CD4-positive, CD25-positive, alpha-beta regulatory T cell (primary cell): ENCODE data around the gene RTN4RL1. TPM values are rescaled to one million over a fixed set of nuclear protein-coding genes. Genes with fewer than 3 reads are reported as not detected.

Experiments
- ATAC-seq, 2 donors: fragments of 150-1000 bp; cut with Tn5 transposase; one replicate each; pipeline ENCODE4 v1.10.0; 2021; ENCODE audit warnings: low read depth in 2 of 2, moderate number of reproducible peaks in 2 of 2, moderate library complexity in 1 of 2
- DNase-seq, 3 donors: peaks; one replicate each; pipeline versions ENCODE4 v3.0.0 to v3.0.0-alpha.2; 2012 to 2022; ENCODE audit warnings: mixed read lengths in 1 of 3
- H3K27ac ChIP-seq: one replicate; pipeline ENCODE4 v1.7.0; 2013; ENCODE audit warnings: mild to moderate bottlenecking, low read length; ENCODE audit not compliant: insufficient read depth, poor library complexity, severe bottlenecking
- H3K27me3 ChIP-seq: one replicate; pipeline ENCODE4 v1.7.0; 2013; ENCODE audit warnings: low read length; ENCODE audit not compliant: control insufficient read depth, insufficient read depth
- H3K36me3 ChIP-seq: one replicate; pipeline ENCODE4 v1.7.0; 2013; ENCODE audit warnings: mild to moderate bottlenecking, low read length, moderate library complexity; ENCODE audit not compliant: control insufficient read depth, insufficient read depth
- H3K4me1 ChIP-seq: 2 replicates; pipeline ENCODE4 v1.7.0; 2013; ENCODE audit warnings: mild to moderate bottlenecking, low read length; ENCODE audit not compliant: insufficient read depth, control insufficient read depth, poor library complexity, severe bottlenecking
- H3K4me3 ChIP-seq: one replicate; pipeline ENCODE4 v1.7.0; 2013; ENCODE audit warnings: low read depth, mild to moderate bottlenecking, low read length, moderate library complexity
- H3K9me3 ChIP-seq, 2 experiments: 1 replicate in 1 of 2; 2 replicates in 1 of 2; pipeline ENCODE4 v1.7.0; 2013; ENCODE audit warnings: low read length in 2 of 2, mild to moderate bottlenecking in 1 of 2, moderate library complexity in 1 of 2; ENCODE audit not compliant: control insufficient read depth in 2 of 2
- H3K27ac Mint-ChIP-seq, 3 donors: one replicate each; pipeline ENCODE4 v1.8.0; 2020 to 2022; ENCODE audit warnings: mild to moderate bottlenecking in 3 of 3, mixed read lengths in 3 of 3, moderate library complexity in 2 of 3
- H3K27me3 Mint-ChIP-seq: one replicate; pipeline ENCODE4 v1.8.0; 2022; ENCODE audit warnings: mild to moderate bottlenecking, mixed read lengths
- H3K36me3 Mint-ChIP-seq: one replicate; pipeline ENCODE4 v1.8.0; 2020; ENCODE audit warnings: mixed read lengths
- H3K4me1 Mint-ChIP-seq, 4 donors: one replicate each; pipeline ENCODE4 v1.8.0; 2020 to 2022; ENCODE audit warnings: mixed read lengths in 4 of 4, mild to moderate bottlenecking in 1 of 4
- H3K4me3 Mint-ChIP-seq, 4 donors: one replicate each; pipeline ENCODE4 v1.8.0; 2020 to 2022; ENCODE audit warnings: mild to moderate bottlenecking in 4 of 4, mixed read lengths in 4 of 4, moderate library complexity in 3 of 4
- H3K9me3 Mint-ChIP-seq, 7 donors: one replicate each; pipeline ENCODE4 v1.8.0; 2020 to 2022; ENCODE audit warnings: mixed read lengths in 7 of 7, mild to moderate bottlenecking in 3 of 7, moderate library complexity in 2 of 7
- polyA plus RNA-seq, 4 donors: library from polyadenylated mRNA; unstranded; fragments of 300-500 nt; fragmentation: Illumina TruSeq; gene quantifications; one replicate each; pipeline ENCODE4 v1.2.3, GENCODE V29; 2021
- total RNA-seq: library from RNA; stranded (reverse); gene quantifications from one replicate; pipeline ENCODE4 v1.2.3, GENCODE V29; 2022

Gene RTN4RL1
- total and polyA plus RNA-seq, 5 donors from 2014 or later, result 0.14 to 0.35 (median 0.28) TPM; not detected in 2

DNA sequence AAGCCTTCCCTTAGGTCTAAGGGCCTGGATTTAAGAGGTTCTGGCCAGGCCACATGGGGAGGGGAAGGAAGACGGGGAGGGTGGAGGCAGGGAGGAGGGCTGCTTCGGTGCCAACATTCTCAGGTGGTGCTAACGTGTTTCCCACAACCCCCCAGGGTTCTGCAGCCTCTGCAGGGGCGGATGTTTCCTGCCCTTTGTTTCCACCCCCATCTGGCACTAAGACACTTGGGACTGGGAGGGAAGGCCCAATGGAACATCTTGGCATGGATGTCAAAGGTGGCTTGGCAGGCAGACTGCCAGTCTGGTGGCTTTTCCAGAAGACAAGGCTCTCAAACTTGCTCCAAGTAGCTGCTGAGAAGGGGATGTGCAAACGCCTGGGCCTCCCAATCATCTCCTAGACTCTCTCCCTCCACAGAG, 42.5 kb upstream of the RTN4RL1 start:
- Histone ChIP-seq H3K27me3 (no peaks in the 10 kb centered on the region), H3K4me3 (no peak overlapping the region), H3K4me1 (peaks cover 15% of the 10 kb centered on the region), H3K27ac (no peak overlapping the region), H3K36me3 (peaks cover 68% of the 10 kb centered on the region), H3K9me3 (no peaks in the 10 kb centered on the region)
- Mint-ChIP-seq H3K27me3 (peaks cover 9% of the 10 kb centered on the region), H3K36me3 (peaks cover 75% of the 10 kb centered on the region), H3K4me1 (peaks cover 0 to 23% (median 11%) of the 10 kb centered on the region in 4 donors), H3K4me3 (no peak overlapping the region), H3K9me3 (peaks cover 0 to 1% (median 0%) of the 10 kb centered on the region in 7 donors), H3K27ac (peak overlapping the region in 1 of 3 donors; percentile 63)
- DNase-seq, result no peak
- no peak for ATAC-seq

DNA sequence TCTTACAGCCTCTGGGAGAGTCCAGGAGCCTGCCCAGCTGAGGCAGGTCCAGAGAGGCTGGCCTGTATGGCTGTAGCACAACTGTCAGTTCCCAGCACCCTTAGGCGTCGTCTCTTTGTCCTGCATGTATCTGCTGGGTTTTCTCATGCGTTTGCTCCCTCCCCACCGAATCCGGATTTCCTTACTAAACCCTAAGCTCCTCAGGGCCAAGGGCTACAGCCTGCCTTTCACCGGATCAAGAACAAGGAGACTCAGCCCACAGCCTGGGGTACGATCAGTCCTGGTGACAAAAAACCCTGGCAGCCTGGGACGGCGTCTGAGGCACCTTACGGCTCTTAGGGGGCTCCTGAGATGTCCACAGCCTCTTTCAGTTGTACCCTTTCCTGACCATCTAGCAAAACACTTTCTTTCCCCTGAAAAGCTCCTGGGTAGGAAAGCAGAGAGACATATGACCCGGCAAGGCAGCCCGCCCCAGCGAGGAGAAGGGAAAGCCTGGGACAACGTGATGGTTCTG, 42.0 kb upstream of the RTN4RL1 start:
- Histone ChIP-seq H3K4me1 (peaks cover 15% of the 10 kb centered on the region), H3K27me3 (no peaks in the 10 kb centered on the region), H3K27ac (no peak overlapping the region), H3K36me3 (peaks cover 63% of the 10 kb centered on the region), H3K4me3 (no peak overlapping the region), H3K9me3 (no peaks in the 10 kb centered on the region)
- Mint-ChIP-seq H3K9me3 (peaks cover 0 to 1% (median 0%) of the 10 kb centered on the region in 7 donors), H3K36me3 (peaks cover 75% of the 10 kb centered on the region), H3K27me3 (peaks cover 12% of the 10 kb centered on the region), H3K4me3 (no peak overlapping the region), H3K4me1 (peaks cover 0 to 23% (median 10%) of the 10 kb centered on the region in 4 donors), H3K27ac (no peak overlapping the region)
- DNase-seq (no peak), ATAC-seq (no peak)

DNA sequence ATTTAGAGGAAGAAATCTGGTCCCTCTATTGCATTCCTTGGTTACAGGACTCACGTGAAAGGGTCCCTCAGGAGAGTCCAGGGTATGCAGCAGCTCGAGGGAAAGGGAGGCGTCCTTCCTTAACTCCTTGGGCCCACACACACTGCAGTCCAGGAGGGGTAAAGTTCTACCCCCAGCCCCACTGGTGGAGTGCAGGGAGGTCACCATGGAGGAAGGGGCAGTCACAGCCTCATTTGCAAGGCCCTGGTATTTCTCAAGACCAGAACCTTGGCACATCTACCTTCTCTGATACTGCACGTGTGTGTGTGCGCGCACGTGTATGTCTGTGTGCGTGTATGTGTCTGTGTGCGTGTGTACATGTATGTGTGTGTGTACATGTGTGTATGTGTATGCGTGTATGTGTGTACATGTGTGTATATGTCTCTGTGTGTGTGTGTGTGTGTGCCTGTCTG, 40.8 kb upstream of the RTN4RL1 start:
- H3K36me3 ChIP-seq, result peaks cover 59% of the 10 kb centered on the region
- no peaks in the 10 kb centered on the region for H3K27me3 ChIP-seq
- Mint-ChIP-seq H3K27ac (peak overlapping the region in 1 of 3 donors; percentile 57), H3K9me3 (peaks cover 0 to 1% (median 0%) of the 10 kb centered on the region in 7 donors), H3K4me1 (peaks cover 0 to 21% (median 6%) of the 10 kb centered on the region in 4 donors), H3K36me3 (peaks cover 74% of the 10 kb centered on the region), H3K4me3 (no peak overlapping the region), H3K27me3 (peaks cover 10% of the 10 kb centered on the region)
- peaks cover 12% of the 10 kb centered on the region for H3K4me1 ChIP-seq
- ATAC-seq, result no peak
- H3K27ac ChIP-seq, result no peak overlapping the region
- no peaks in the 10 kb centered on the region for H3K9me3 ChIP-seq
- no peak overlapping the region for H3K4me3 ChIP-seq
- DNase-seq, result no peak

DNA sequence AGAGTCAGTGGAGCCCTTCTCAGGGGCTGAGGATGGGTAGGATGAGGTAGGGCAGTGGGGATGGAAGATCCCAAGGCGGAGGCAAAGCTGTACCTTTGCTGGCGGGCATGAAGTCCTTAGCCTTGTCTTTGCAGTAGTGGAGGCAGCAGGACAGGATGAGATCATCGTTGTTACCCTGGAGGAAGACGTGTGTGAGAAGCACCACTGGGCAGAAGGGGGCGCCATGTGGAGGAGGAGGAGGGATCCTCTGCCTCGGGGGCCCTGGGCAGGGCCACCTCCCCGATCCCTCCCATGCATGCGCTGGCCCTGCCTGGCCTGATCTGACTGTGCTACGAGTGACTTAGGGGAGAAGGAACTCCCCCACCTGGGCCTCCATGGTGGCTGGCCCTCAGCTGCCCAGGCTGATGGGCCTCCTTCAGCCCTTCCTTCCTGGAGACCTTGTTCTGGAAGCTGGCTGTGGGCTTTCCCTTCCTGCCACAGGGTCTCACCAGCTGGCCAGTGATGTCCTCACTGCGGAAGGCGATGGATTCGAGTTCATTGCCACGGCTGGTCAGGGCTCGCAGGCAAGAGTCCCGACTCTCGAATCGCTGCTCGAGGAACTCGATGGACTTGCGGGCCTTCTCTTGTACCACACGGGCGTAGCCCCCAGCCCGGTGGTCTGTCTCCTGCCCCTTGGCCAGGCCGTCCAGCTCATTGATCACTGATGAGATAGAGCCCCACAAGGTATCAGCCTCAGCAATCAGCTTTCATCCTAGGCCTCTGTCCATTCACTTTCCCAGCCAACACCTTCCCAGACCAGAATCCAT, 40.0 kb upstream of the RTN4RL1 start:
- Histone ChIP-seq H3K9me3 (no peaks in the 10 kb centered on the region), H3K27ac (no peak overlapping the region), H3K36me3 (peaks cover 61% of the 10 kb centered on the region), H3K27me3 (no peaks in the 10 kb centered on the region), H3K4me3 (no peak overlapping the region), H3K4me1 (peaks cover 5% of the 10 kb centered on the region)
- no peak overlapping the region for H3K4me3 Mint-ChIP-seq
- peaks cover 0 to 15% (median 4%) of the 10 kb centered on the region in 4 donors for H3K4me1 Mint-ChIP-seq
- peaks cover 15% of the 10 kb centered on the region for H3K27me3 Mint-ChIP-seq
- peaks cover 0 to 1% (median 0%) of the 10 kb centered on the region in 7 donors for H3K9me3 Mint-ChIP-seq
- no peak overlapping the region for H3K27ac Mint-ChIP-seq
- ATAC-seq (peak; percentile 48 to 56), DNase-seq (peak in 2 of 3 donors; percentile 22 to 57)
- H3K36me3 Mint-ChIP-seq, result peaks cover 80% of the 10 kb centered on the region

DNA sequence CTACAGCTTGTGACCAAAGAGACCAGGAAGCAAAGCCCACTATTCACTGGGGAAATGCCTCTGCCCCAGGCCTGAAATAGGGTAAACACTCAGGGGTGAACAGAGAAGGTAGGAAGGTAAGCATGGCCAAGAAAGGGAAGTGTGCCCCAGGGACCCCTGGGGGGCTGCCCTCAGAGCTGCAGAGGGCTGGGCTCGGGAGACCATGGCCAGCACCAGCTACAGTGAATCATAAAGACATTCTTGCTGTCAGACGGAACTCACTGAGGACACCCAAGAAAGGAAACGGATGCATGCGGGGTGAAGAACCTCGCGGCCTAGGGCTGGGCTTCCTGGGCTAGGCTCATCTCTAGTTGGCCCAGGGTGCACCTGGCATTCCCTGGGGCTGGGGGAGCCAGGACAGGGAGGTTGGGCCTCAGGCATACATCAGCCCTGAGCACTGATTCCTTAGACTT, 39.4 kb upstream of the RTN4RL1 start:
- no peak overlapping the region for H3K27ac ChIP-seq

DNA sequence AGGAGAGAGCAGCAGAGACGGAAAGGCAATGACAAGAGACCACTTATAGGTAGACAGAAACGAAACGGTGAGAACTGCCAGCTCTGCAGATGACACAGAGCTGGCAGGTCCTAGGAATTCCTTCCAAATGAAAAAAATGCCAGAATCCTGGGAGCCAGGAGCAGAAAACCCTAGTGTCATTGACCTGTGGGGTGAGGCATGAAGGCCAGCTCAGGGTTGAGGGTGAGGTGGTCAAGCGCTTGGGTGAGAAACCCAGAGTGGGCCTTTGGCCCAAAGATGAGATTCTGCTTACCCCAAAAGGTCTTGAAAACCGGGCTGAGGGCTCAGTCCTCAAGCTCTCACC, 39.0 kb upstream of the RTN4RL1 start:
- peaks cover 0 to 14% (median 3%) of the 10 kb centered on the region in 4 donors for H3K4me1 Mint-ChIP-seq
- no peak for ATAC-seq
- no peak for DNase-seq
- no peaks in the 10 kb centered on the region for H3K27me3 ChIP-seq
- H3K9me3 Mint-ChIP-seq, result peaks cover 0 to 1% (median 0%) of the 10 kb centered on the region in 7 donors
- H3K36me3 Mint-ChIP-seq, result peaks cover 73% of the 10 kb centered on the region
- H3K4me1 ChIP-seq, result no peaks in the 10 kb centered on the region
- peaks cover 61% of the 10 kb centered on the region for H3K36me3 ChIP-seq
- no peak overlapping the region for H3K27ac ChIP-seq
- peaks cover 24% of the 10 kb centered on the region for H3K27me3 Mint-ChIP-seq
- no peak overlapping the region for H3K4me3 Mint-ChIP-seq
- H3K4me3 ChIP-seq, result no peak overlapping the region
- no peak overlapping the region for H3K27ac Mint-ChIP-seq
- H3K9me3 ChIP-seq, result no peaks in the 10 kb centered on the region

More for the DNA sequence above, 39.4 kb upstream of the RTN4RL1 start:
- no peaks in the 10 kb centered on the region for H3K27me3 ChIP-seq
- peak overlapping the region in 1 of 4 donors; percentile 41 for H3K4me3 Mint-ChIP-seq
- H3K4me3 ChIP-seq, result no peak overlapping the region
- peaks cover 20% of the 10 kb centered on the region for H3K27me3 Mint-ChIP-seq
- peaks cover 0 to 1% (median 0%) of the 10 kb centered on the region in 7 donors for H3K9me3 Mint-ChIP-seq
- DNase-seq (no peak), ATAC-seq (no peak)
- H3K4me1 Mint-ChIP-seq, result peaks cover 0 to 11% (median 3%) of the 10 kb centered on the region in 4 donors
- no peaks in the 10 kb centered on the region for H3K9me3 ChIP-seq
- H3K36me3 Mint-ChIP-seq, result peaks cover 74% of the 10 kb centered on the region
- peaks cover 61% of the 10 kb centered on the region for H3K36me3 ChIP-seq
- peak overlapping the region in 1 of 3 donors; percentile 52 for H3K27ac Mint-ChIP-seq
- H3K4me1 ChIP-seq, result no peaks in the 10 kb centered on the region

DNA sequence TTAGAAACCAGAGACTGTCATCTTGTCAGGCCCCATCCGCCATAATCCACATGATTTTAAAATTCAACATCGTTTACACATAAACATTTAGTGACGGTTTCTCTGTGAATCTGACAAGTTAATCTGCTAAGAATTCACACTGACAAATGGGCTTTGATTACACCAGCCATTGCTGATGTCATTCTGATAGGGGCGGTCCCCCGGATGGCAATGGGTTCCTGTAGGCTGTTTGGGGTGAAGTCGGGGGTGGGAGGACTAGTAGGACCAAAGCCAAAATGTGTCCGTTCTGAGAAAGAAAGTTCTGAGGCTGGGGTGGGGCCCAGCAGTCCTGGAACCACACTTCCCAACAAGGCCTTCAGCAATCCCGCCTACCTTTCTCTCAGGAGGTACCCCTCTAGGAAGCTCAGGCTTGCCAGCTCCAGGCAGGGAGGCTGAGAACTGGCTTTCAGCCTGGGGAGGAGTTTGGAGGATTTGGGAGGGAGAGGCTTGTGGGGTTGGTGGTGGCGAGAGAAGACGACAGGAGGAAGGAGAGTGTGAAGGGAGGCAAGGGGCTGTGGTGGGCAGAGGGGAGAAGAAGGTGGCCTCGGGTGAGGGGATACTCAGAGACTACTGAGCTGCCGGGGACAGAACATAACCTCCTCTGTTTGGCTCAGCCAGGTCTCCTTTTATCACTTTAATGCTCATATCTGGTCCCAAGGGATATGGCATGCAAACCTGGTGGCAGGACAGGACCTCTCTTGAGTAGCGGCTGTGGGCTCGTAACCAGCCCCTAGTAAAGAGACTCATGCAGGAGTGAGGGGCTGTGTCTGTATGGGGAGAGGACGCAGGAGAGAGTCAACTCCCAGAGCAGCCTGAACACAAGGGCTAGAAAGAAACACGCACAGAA, 38.4 kb upstream of the RTN4RL1 start:
- peaks cover 56% of the 10 kb centered on the region for H3K36me3 ChIP-seq
- Mint-ChIP-seq H3K4me3 (no peak overlapping the region), H3K36me3 (peaks cover 68% of the 10 kb centered on the region), H3K27ac (no peak overlapping the region), H3K27me3 (peaks cover 25% of the 10 kb centered on the region), H3K4me1 (peaks cover 0 to 12% (median 3%) of the 10 kb centered on the region in 4 donors), H3K9me3 (peaks cover 0 to 1% (median 0%) of the 10 kb centered on the region in 7 donors)
- no peak overlapping the region for H3K27ac ChIP-seq
- H3K4me1 ChIP-seq, result peaks cover 6% of the 10 kb centered on the region
- no peak overlapping the region for H3K4me3 ChIP-seq
- DNase-seq, result no peak
- no peak for ATAC-seq
- H3K9me3 ChIP-seq, result no peaks in the 10 kb centered on the region
- no peaks in the 10 kb centered on the region for H3K27me3 ChIP-seq
